Ascending aorta (tissue), 2 donors: ENCODE results near the gene VEGFB. TPM values are rescaled to one million over a fixed set of nuclear protein-coding genes. Genes with fewer than 3 reads are reported as not detected.

Experiments
- DNase-seq, 2 donors: peaks; one replicate each; pipeline ENCODE4 v3.0.0-alpha.2; 2019; ENCODE audit warnings: low spot score in 2 of 2
- H3K27ac ChIP-seq, 2 donors: fragments of 200-600 bp; sonication (generic); one replicate each; pipeline ENCODE4 v1.5.1; 2016 to 2017; ENCODE audit warnings: mild to moderate bottlenecking in 1 of 2
- H3K27me3 ChIP-seq: fragments of 200-600 bp; sonication (generic); one replicate; pipeline ENCODE4 v1.5.1; 2017
- H3K36me3 ChIP-seq, 2 donors: fragments of 200-600 bp; sonication (generic); one replicate each; pipeline ENCODE4 v1.5.1; 2016
- H3K4me1 ChIP-seq, 2 donors: fragments of 200-600 bp; sonication (generic); one replicate each; pipeline ENCODE4 v1.5.1; 2016 to 2017; ENCODE audit warnings: mild to moderate bottlenecking in 1 of 2
- H3K4me3 ChIP-seq, 2 donors: fragments of 200-600 bp; sonication (generic); one replicate each; pipeline ENCODE4 v1.5.1; 2016 to 2017; ENCODE audit warnings: mild to moderate bottlenecking in 1 of 2
- H3K9me3 ChIP-seq, 2 donors: fragments of 200-600 bp; sonication (generic); one replicate each; pipeline ENCODE4 v1.5.1; 2016
- intact Hi-C: fragments of 100-400 bp; cut with DNase I; formaldehyde crosslinking; loops from one replicate; pipeline ENCODE4 v1.15.1; 2023
- total RNA-seq: library from RNA; depleted of rRNA; stranded (reverse); fragments of >200 nt; gene quantifications from one replicate; pipeline ENCODE4 v1.1.0, GENCODE V29; 2016
- TF ChIP-seq, protein P1 (sequence below), 3 experiments: fragments of 200-600 bp in 2 of 3; fragments of 450-650 bp in 1 of 3; sonication (generic) in 2 of 3; IDR thresholded peaks; one replicate each; pipeline ENCODE4 v1.5.1; 2016 to 2019; ENCODE audit warnings: antibody characterized with exemption in 3 of 3, mild to moderate bottlenecking in 1 of 3, moderate library complexity in 1 of 3

Gene VEGFB
- total RNA-seq, 1 donor from 2014 or later: 188 TPM

- intact Hi-C loops: no loop called here
- H3K9me3 ChIP-seq: no peaks in the 10 kb centered on the region
- TF ChIP-seq, protein P1, sequence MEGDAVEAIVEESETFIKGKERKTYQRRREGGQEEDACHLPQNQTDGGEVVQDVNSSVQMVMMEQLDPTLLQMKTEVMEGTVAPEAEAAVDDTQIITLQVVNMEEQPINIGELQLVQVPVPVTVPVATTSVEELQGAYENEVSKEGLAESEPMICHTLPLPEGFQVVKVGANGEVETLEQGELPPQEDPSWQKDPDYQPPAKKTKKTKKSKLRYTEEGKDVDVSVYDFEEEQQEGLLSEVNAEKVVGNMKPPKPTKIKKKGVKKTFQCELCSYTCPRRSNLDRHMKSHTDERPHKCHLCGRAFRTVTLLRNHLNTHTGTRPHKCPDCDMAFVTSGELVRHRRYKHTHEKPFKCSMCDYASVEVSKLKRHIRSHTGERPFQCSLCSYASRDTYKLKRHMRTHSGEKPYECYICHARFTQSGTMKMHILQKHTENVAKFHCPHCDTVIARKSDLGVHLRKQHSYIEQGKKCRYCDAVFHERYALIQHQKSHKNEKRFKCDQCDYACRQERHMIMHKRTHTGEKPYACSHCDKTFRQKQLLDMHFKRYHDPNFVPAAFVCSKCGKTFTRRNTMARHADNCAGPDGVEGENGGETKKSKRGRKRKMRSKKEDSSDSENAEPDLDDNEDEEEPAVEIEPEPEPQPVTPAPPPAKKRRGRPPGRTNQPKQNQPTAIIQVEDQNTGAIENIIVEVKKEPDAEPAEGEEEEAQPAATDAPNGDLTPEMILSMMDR (IDR thresholded peaks at IDR 0.05): no peak
- no peak for DNase-seq
- H3K27ac ChIP-seq: no peak overlapping the region
- H3K36me3 ChIP-seq: peaks cover 7 to 13% of the 10 kb centered on the region in 2 donors
- H3K4me1 ChIP-seq: no peaks in the 10 kb centered on the region
- H3K27me3 ChIP-seq: no peaks in the 10 kb centered on the region
- H3K4me3 ChIP-seq: no peak overlapping the region
These were observed 15.6 kb upstream of the VEGFB start for GRCh38 chr11:64218628-64219353.

- Histone ChIP-seq H3K36me3 (peaks cover 7 to 13% of the 10 kb centered on the region in 2 donors), H3K4me3 (no peak overlapping the region), H3K4me1 (no peaks in the 10 kb centered on the region), H3K9me3 (no peaks in the 10 kb centered on the region), H3K27me3 (no peaks in the 10 kb centered on the region), H3K27ac (no peak overlapping the region)
- TF ChIP-seq, protein P1 (IDR thresholded peaks at IDR 0.05): no peak
- DNase-seq: no peak
- intact Hi-C loops: no loop called here
These were observed 15.1 kb upstream of the VEGFB start for GRCh38 chr11:64219354-64219684.

- peaks cover 0 to under 1% of the 10 kb centered on the region in 2 donors for H3K4me1 ChIP-seq
- intact Hi-C loops: no loop called here
- no peak overlapping the region for H3K27ac ChIP-seq
- no peaks in the 10 kb centered on the region for H3K27me3 ChIP-seq
- H3K36me3 ChIP-seq: peaks cover 7 to 13% of the 10 kb centered on the region in 2 donors
- DNase-seq: no peak
- H3K4me3 ChIP-seq: no peak overlapping the region
- no peaks in the 10 kb centered on the region for H3K9me3 ChIP-seq
- TF ChIP-seq, protein P1 (IDR thresholded peaks at IDR 0.05): no peak
These were observed 14.6 kb upstream of the VEGFB start for GRCh38 chr11:64219755-64220154.

GRCh38 chr11:64220271-64220670 is 14.1 kb upstream of the VEGFB start:
- DNase-seq: no peak
- Histone ChIP-seq H3K4me1 (peaks cover 2 to 6% of the 10 kb centered on the region in 2 donors), H3K27me3 (no peaks in the 10 kb centered on the region), H3K9me3 (no peaks in the 10 kb centered on the region), H3K27ac (no peak overlapping the region), H3K36me3 (peaks cover 7 to 13% of the 10 kb centered on the region in 2 donors), H3K4me3 (no peak overlapping the region)
- TF ChIP-seq, protein P1 (IDR thresholded peaks at IDR 0.05): no peak
- intact Hi-C loops: no loop called here

DNA sequence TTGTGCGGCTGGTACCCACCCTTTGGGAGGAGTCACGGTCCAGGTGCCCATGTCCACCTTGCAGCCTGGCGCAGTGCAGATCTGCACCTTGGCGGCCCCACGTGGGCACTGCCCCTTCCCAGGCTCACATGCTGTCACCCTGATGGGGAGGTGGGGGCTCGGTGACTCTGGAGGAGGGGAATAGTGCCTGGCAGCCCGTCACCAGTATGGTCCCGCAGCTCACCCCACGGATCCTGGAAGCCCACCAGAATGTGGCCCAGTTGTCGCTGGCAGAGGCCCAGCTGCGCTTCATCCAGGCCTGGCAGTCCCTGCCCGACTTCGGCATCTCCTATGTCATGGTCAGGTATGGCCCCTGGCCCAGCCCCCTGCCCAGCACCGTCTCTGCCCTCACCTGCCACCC is 13.6 kb upstream of the VEGFB start:
- intact Hi-C loops: no loop called here
- no peak overlapping the region for H3K4me3 ChIP-seq
- peaks cover 7 to 8% of the 10 kb centered on the region in 2 donors for H3K4me1 ChIP-seq
- H3K27me3 ChIP-seq: no peaks in the 10 kb centered on the region
- peaks cover 7 to 13% of the 10 kb centered on the region in 2 donors for H3K36me3 ChIP-seq
- TF ChIP-seq, protein P1 (IDR thresholded peaks at IDR 0.05): no peak
- no peak for DNase-seq
- no peak overlapping the region for H3K27ac ChIP-seq
- no peaks in the 10 kb centered on the region for H3K9me3 ChIP-seq
